Thoracic aorta (tissue), 2 donors: Measurements from ENCODE around the gene ADGRG1. TPM values are rescaled to one million over a fixed set of nuclear protein-coding genes. Genes with fewer than 3 reads are reported as not detected.

Experiments
- ATAC-seq: fragments of 150-250 bp; one replicate; pipeline ENCODE4 v1.8.0; 2017; ENCODE audit warnings: low read depth; ENCODE audit not compliant: insufficient number of reproducible peaks, low FRiP score
- DNase-seq: peaks from one replicate; pipeline ENCODE4 v3.0.0-alpha.2; 2020; ENCODE audit warnings: low spot score
- H3K27ac ChIP-seq, 2 donors: fragments of 200-600 bp; sonication (generic); 1 replicate in 1 of 2; 2 replicates in 1 of 2; pipeline ENCODE4 v1.5.1; 2016; ENCODE audit warnings: mild to moderate bottlenecking in 2 of 2, moderate library complexity in 2 of 2
- H3K27me3 ChIP-seq: fragments of 200-600 bp; sonication (generic); replicated peaks from 2 replicates; pipeline ENCODE4 v1.6.0; 2016; ENCODE audit warnings: mild to moderate bottlenecking; ENCODE audit not compliant: insufficient read depth
- H3K36me3 ChIP-seq: fragments of 200-600 bp; sonication (generic); one replicate; pipeline ENCODE4 v1.5.1; 2016
- H3K4me1 ChIP-seq, 2 donors: fragments of 200-600 bp; sonication (generic); 1 replicate in 1 of 2; 2 replicates in 1 of 2; pipeline versions ENCODE4 v1.5.1 to v1.6.0; 2016; ENCODE audit warnings: low read depth in 2 of 2, mild to moderate bottlenecking in 1 of 2; ENCODE audit not compliant: control insufficient read depth in 1 of 2
- H3K4me3 ChIP-seq: fragments of 200-600 bp; sonication (generic); 2 replicates; pipeline ENCODE4 v1.5.1; 2016; ENCODE audit warnings: mild to moderate bottlenecking
- H3K9me3 ChIP-seq: fragments of 200-600 bp; sonication (generic); 2 replicates; pipeline ENCODE4 v1.5.1; 2016
- total RNA-seq, 2 donors: library from RNA; depleted of rRNA; stranded (reverse); fragments of >200 nt; gene quantifications; one replicate each; pipeline versions ENCODE4 v1.1.0 to v1.2.3, GENCODE V29; 2016
- TF ChIP-seq, protein P1 (sequence below): fragments of 200-600 bp; sonication (generic); IDR thresholded peaks from one replicate; pipeline ENCODE4 v1.5.1; 2019; ENCODE audit warnings: antibody characterized with exemption

Gene ADGRG1
- 10 to 100 TPM in 1 of 2 donors, 1 to 10 TPM in 1; 5.4 to 79.1 TPM for total RNA-seq

DNA sequence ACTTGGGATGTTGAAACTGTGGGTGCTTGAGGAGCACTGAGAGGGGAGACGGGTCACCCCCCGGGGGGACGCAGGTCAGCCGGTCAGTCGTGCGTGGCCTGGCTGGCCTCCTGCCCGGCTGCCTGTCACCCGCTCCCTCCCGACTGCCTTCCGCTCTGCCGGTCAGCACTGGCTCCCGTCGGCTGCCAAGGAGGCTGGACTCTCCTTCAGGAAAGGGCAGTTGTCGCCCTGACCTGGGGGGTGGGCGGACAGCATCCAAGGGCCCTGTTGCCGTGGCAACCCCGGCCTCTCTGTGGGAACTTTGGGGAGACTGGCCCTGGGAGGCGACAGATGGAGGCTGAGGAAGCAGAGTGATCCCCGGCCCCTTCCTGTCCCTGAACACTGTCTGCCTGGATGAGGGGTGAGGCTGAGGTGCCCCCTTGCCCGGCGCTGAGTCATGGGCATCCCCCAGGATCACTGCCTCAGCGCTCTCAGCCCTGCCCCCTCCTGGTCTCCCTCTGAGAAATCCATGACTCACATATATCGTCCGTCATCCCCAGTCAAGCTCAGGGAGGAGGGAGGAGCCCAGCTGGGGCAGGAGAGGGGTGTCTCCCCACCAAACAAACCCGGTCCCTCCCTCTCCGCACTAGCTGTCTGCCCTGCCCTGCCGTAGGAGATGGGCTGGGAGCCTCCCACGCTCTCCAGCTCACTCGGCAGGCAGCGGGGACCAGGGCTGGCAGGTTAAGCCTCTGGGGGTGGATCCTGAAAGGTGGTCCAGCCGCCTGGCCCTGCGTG is at the start of gene ADGRG1:
ADGRG1 (plus strand) TSS at position 623 of the 774 bp plus-strand sequence. CDS start 21,658 bp downstream, outside the sequence.
- TF ChIP-seq, protein P1, sequence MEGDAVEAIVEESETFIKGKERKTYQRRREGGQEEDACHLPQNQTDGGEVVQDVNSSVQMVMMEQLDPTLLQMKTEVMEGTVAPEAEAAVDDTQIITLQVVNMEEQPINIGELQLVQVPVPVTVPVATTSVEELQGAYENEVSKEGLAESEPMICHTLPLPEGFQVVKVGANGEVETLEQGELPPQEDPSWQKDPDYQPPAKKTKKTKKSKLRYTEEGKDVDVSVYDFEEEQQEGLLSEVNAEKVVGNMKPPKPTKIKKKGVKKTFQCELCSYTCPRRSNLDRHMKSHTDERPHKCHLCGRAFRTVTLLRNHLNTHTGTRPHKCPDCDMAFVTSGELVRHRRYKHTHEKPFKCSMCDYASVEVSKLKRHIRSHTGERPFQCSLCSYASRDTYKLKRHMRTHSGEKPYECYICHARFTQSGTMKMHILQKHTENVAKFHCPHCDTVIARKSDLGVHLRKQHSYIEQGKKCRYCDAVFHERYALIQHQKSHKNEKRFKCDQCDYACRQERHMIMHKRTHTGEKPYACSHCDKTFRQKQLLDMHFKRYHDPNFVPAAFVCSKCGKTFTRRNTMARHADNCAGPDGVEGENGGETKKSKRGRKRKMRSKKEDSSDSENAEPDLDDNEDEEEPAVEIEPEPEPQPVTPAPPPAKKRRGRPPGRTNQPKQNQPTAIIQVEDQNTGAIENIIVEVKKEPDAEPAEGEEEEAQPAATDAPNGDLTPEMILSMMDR: no peak
- Histone ChIP-seq H3K27me3 (no peaks in the 10 kb centered on the region), H3K36me3 (no peaks in the 10 kb centered on the region), H3K27ac (no peak within 1 kb of the TSS), H3K4me1 (peaks cover 0 to 11% of the 10 kb centered on the region in 2 donors), H3K4me3 (peak within 1 kb of the TSS; percentile 52), H3K9me3 (no peaks in the 10 kb centered on the region)
- ATAC-seq: peak; percentile 83
- peak; percentile 57 for DNase-seq

DNA sequence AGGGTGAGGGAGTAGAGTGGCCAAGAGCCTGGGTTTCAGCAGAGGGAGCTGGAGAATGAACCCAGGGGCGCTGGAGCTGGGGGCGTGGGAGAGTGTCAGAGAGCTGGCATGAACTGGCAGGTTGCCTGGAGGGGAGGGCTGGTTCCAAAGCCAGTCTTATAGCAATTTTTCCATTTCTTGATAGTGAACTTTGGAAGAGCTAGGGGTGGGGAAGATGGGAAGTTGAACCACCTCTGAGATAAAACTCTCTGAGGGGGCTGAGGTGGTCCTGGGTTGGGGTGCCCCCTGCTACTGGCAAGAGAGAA is 49.1 kb upstream of the ADGRG1 start:
- H3K9me3 ChIP-seq: no peaks in the 10 kb centered on the region
- no peak overlapping the region for H3K27ac ChIP-seq
- H3K36me3 ChIP-seq: no peaks in the 10 kb centered on the region
- DNase-seq: no peak
- peaks cover 0 to 3% of the 10 kb centered on the region in 2 donors for H3K4me1 ChIP-seq
- no peak for ATAC-seq
- H3K4me3 ChIP-seq: no peak overlapping the region
- TF ChIP-seq, protein P1: no peak
- no peaks in the 10 kb centered on the region for H3K27me3 ChIP-seq

DNA sequence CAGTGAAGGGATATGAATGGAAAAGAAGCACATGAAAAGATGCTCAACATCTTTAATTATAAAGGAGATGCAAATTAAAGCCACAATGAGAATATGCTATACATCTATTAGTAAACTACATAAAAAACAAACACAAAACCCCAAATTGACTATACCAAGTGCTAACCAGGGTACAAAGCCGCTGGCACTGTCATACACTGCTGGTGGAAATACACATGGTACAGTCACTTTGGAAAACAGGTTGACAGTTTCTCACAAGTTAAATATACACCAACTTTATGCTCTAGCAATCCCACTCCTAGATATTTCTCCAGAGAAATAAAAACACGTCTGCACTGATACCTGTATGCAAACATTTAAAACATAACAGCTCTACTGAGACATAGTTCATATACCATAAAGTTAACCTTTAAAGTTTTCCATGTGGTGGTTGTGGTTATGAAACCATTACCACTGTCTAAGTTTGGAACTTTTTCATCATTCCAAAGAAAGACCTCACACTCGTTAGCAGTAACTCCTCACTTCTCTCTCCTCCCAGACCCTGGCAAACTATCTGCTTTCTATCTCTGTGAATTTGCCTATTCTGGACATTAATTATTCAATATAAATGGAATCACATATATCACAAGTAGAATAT is 43.3 kb upstream of the ADGRG1 start:
- H3K4me3 ChIP-seq: no peak overlapping the region

DNA sequence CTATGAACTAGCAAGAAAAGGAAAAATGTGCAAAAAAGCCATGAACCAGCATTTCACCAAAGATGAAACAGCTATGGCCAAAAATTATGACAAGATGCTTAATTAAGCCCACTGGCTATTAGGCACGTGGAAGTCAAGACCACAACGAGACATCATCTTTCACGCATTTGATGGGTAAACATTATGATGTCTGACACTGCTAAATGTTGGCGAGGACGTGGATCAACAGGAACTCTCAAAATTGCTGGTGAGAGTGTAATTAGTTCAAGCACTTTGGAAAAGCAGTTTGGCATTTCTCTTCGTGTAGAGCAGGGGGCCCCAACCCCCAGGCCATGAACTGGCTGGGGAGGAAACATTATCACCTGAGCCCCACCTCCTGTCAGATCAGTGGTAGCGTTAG is 39.6 kb upstream of the ADGRG1 start:
- DNase-seq: no peak
- no peaks in the 10 kb centered on the region for H3K4me1 ChIP-seq
- no peaks in the 10 kb centered on the region for H3K36me3 ChIP-seq
- TF ChIP-seq, protein P1: no peak
- H3K27ac ChIP-seq: no peak overlapping the region
- no peaks in the 10 kb centered on the region for H3K9me3 ChIP-seq
- no peaks in the 10 kb centered on the region for H3K27me3 ChIP-seq
- ATAC-seq: no peak
- no peak overlapping the region for H3K4me3 ChIP-seq

More for the DNA sequence above, 43.3 kb upstream of the ADGRG1 start:
- TF ChIP-seq, protein P1: no peak
- ATAC-seq: no peak
- H3K4me1 ChIP-seq: no peaks in the 10 kb centered on the region
- no peaks in the 10 kb centered on the region for H3K9me3 ChIP-seq
- H3K27me3 ChIP-seq: no peaks in the 10 kb centered on the region
- H3K27ac ChIP-seq: no peak overlapping the region
- no peaks in the 10 kb centered on the region for H3K36me3 ChIP-seq
- no peak for DNase-seq

DNA sequence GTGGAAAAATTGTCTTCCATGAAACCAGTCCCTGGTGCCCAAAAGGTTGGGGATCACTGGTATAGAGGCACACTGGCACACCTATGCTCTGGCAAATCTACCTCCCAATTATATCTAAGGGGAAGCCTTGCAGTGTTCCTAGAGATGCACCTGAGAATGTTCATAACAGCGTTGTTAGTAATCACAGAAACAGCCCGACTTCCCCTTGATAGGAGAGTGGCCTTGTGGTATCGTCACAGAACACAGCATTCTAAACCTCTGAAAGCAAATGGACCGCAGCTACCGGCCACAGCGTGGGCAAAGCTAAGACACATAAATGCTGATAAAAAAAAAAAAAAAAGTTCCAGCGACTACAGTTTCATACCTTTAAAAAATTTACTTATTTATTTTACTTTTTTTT is 39.1 kb upstream of the ADGRG1 start:
- ATAC-seq: no peak
- Histone ChIP-seq H3K27ac (no peak overlapping the region), H3K27me3 (no peaks in the 10 kb centered on the region), H3K4me3 (no peak overlapping the region), H3K36me3 (no peaks in the 10 kb centered on the region), H3K4me1 (no peaks in the 10 kb centered on the region), H3K9me3 (no peaks in the 10 kb centered on the region)
- TF ChIP-seq, protein P1: no peak
- DNase-seq: no peak
